ENCODE data around the gene POU3F3.

POU3F3 gene

DNA sequence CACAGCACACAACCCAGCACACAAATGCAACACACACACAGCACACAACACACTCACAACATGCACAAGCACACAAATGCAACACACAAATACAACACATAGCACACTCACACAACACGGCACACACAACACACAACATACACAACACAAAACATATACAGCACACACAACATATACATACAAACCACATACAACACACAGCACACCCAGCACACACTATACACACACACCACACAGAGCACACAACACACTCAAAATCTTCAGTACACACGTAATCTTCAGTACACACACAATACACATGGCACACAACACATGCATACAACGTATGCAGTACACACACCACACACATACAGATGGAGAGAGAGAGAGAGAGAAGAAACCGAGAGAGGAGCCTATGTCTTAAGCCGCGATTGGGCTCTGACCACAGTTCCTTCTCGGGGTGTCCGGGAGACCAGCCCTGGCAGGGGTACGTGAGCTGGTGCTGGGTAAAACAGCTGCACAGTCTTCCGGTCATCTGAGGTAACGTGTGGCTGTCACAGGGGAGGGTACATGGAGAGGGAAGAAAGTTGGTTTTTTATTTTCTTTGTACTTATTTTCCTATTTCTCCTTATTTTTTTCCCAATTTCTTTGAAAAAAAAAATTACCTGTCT lies 25.1 kb downstream of the POU3F3 start:
- no peak for DNase-seq

DNA sequence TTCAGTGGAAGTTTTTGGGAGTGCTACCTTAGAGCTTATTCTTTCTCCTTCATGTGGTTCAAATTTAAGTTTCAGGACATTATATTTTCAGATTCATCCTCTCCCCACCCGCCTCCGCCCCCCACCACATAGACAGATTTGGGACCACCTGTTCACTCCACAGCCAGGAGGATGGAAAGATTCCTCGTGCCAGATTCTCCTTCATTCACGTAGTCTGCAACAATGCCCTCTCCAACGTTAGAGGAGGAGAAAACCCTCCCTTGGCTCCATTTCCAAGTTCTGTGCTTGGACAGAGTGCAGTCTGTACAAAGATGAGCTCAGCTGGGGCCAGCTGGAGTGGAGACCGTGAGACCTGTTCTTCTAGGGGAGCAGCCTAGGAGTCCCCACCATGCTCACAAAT lies 26.2 kb downstream of the POU3F3 start:
- no peak for DNase-seq

DNA sequence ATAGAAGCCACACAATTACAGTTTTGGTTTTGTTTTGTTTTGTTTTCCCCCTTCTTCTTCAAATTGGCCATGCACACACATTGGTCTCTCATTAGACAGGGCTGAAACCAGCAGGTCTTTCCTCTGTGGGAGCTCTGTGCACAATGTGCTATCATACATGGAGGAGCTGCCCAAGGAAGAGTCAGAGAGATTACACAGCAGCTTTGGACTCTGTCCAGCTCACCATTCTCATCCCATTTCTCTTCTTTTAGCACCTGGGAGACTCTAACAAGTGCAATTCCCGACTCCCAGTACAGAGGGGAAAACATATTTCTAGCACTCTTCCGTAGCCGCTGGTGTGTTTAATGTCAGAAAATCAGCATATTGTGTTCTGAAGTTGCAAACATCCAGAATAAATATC lies 29.4 kb downstream of the POU3F3 start:
- DNase-seq: no peak

DNA sequence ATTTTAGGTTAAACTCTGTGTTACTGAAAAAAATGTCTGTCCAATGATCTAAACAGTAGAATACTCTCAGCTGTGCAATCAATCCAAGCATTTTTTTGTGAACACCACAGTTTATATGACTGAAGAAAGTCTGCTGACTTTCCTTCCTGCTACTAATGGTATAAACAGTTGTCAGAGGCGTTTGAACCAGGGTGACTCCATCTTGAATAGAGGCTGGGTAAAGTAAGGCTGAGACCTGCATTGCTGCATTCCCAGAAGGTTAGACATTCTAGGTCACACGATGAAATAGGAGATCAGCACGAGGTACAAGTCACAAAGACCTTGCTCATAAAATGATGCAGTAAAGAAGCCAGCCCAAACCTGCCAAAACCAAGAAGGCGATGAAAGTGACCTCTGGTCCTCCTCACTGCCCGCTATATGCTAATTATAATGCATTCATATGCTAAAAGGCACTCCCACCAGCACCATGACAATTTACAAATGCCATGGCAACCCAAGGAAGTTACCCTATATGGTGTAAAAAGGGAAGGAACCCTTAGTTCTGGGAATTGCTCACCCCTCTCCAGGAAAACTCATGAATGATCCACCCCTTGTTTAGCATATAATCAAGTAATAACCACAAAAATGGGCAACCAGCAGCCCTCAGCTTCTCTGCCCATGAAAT lies 31.3 kb downstream of the POU3F3 start:
- no peak for DNase-seq

DNA sequence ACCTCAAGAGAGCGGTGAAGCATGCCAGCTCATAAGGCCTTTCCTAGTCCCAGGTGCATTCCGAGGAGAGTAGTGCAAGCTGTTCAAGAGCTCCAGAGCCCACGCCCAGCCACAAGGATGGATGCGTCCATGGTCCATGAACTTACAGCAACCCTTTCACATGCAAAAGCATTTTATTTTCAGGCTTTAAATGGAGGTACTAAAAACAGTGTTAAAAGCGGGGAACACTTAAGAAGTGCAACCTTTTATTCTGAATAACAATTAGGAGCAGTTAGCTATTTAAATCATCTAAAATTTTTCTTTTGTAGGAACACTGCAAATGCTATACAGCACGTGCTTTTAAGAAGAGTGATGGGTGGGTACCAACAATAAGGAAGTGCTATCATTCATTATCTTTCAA lies 33.8 kb downstream of the POU3F3 start:
- no peak for DNase-seq

DNA sequence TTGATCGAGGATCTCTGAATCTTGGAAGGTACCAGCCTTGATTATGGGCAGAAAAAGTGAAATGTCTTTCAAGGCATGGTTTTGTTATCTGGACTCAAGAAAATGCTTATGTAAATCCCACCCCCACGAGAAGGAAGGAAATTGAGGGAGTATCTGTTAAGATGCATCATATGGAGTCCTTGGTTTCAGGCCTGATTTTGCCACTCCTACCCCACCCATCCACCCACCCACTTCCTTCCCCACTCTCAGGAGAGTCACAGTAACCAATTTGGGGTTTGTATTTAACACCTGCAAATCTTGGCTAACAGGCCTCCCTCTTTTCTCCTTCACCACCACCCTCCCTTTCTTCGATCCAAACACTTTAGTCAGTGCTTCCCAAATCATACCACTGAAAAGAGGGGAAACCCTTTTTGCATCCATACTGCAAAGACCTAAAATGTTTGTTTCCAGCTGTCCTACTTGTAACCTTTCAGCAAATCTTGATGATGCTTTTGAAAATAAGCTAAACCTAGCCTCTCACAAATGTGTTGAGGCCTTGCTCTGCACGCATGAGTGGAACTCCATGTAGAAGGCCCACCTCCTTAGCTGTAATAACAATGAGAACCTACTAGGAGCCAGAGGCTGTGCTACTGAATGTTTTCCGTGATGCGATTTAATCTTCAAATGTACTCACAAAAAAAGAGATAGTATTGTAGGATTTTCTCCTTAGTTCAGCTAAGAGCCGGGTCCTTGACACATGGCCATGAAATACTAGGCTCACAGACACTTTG lies 34.8 kb downstream of the POU3F3 start:
- DNase-seq: no peak

DNA sequence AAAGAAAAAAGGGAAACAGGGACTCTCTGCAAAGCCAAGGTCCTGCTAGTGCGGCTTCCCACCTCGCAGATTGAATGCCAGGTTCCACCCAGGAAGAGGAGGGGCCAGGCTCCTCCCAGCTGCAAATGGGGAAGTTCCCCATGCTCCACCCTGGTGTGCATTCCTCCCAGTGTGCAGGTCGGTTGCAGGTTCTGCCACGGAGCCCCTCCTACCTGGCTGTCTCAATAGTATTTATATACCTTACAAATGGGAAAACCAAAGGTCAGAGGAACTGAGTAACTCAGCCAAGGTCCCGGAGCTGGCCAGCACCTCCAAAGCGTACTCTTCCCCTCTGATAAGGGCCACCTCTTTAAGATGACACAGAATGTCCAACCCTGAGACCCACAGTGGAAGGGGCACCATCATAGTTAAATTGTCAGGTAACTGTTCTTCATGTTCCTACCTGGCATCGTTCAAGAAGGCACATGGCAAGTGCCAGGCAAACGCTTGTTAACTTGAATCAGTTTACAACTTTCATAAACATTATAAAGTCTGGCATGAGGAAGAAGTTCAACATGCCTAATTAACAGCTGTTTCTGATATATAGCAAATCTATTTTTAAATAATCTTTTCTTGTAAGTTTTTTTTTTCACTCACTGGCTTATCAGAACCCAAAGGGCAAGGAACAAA lies 35.5 kb downstream of the POU3F3 start:
- DNase-seq: no peak

DNA sequence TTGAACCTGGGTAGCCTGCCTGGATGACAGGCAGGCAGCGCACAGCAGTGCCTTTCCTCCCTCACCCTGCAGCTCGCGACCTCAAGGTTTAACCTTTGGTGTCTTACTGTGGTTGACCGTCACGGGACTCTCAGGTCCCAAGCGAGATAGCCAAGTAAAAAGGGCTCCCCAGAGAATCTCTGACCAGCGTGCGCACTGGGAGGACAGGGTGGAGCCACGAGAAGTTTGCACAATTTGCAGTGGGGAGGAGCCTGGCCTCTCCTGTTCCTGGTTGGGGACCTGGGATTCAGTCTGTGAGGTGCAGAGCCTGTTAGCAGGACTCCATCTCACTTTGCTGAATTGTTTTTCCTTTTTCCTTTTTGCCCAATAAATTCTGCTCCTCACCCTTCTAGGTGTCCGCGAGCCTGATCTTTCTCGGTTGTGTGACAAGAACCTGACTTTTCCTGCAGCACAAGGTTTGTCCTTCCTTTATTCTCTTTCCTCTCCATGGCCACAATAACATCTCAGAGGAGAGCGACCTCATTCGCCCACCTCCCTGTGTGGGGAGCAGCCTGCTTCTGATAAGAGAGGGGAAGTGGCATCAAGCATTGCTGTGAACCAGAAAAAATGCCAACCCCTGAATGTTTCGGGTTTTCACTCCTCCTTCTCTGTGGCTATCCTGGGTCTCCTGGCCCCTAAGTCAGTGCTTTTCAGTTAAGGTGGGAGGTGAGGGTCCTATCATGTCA lies 36.2 kb downstream of the POU3F3 start:
- no peak for DNase-seq

DNA sequence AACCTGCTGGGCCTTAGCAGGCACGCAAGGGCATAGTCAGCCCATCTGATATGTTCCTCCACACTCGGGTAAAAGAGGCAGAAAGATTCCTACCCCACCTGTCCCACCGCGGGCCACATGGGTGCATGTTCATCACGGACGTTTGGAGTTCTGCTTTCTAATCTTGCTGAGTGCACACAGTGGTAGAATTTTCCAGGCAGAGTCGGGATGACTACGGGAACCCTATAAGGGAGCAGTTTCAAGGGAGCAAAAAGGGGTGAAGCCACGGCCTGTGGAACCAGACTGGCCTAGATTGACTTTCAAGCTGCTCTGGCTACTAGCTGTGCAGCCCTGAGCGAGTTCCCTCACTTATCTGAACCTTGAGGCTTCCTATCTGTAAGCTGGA lies 36.8 kb downstream of the POU3F3 start:
- no peak for DNase-seq

DNA sequence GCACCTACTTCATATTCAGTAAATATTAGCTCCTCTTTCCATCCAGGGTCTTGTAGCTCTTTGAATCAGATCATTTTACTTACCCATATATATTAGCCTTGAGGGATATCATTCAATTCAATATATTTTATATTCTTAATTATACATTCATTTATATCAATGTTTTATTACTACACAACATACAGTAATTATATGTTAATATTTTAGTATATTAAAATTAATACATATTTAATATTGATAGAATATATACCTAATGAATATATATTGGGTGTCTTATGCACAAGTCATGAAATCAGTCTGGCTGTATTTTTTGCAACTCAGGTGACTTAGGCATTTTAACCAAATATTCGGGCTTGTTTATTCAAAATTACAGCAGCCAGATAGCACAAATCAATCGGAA lies 37.2 kb downstream of the POU3F3 start:
- no peak for DNase-seq

DNA sequence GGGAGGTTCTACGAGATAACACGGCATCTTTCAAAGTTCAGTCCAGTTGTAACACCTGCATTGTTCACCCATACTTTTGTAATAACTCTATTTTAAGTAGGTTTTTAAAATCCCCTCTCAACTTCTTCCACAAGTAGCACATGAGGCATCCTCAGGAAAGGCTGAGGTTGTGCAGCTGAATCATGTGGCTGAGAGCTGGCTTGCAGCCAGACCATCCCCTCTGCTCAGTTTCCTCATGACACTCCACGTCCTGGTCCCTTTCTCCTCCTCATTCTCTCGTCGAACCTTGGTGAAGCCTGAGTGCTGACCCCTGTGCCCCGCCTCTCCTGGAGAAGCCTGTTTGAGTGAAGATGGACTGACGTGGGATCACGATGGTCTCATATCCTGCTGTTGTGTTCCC lies 42.5 kb downstream of the POU3F3 start:
- DNase-seq: no peak

DNA sequence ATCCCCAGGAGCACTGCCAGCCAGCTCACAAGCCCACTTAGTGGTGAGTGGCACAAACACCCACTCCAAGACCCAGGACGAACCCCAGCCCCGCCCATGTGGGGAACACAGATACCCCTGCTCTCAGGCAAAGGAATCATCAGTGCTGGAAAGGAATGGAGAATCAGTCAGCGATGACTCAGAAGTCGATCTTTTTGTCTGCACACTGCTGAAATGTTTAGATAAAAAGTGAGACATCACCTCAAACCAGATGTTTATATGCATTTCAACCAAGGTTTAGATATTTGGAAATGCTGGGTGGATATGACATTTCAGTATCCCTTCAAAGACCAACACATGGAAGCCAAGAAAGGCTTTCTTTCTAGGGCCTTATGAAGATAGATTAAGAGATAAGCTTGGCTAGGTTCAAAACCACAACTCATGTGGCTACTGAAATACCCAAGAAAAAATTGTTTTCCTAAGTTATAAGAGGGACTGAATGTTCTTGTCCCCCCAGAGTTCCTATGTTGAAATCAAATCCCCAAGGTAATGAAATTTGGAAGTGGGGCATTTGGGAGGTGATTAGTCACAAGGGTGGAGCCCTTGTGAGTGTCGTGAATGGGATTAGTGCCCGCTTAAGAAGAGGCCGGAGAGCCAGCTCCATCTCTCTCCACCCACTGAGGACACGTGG lies 43.7 kb downstream of the POU3F3 start:
- DNase-seq: no peak

DNA sequence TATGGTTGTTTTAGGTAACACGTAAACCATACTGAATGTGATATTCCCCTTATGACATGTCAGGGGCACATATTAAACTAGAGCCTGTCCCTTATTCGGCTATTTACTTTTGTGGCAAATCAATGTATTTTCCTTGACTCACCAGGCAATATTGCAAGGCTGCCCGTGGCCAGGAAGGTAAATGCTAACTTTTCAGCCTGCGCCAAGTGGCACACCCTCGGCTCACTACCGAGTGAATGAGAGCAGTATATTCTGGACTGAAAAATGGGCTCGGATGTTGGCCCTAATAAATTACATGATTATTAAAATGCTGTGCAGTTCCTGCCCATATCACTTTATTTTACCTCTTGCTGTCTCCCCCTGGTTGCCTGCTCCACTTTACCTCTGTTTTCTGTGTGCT lies 46.7 kb downstream of the POU3F3 start:
- no peak for DNase-seq

DNA sequence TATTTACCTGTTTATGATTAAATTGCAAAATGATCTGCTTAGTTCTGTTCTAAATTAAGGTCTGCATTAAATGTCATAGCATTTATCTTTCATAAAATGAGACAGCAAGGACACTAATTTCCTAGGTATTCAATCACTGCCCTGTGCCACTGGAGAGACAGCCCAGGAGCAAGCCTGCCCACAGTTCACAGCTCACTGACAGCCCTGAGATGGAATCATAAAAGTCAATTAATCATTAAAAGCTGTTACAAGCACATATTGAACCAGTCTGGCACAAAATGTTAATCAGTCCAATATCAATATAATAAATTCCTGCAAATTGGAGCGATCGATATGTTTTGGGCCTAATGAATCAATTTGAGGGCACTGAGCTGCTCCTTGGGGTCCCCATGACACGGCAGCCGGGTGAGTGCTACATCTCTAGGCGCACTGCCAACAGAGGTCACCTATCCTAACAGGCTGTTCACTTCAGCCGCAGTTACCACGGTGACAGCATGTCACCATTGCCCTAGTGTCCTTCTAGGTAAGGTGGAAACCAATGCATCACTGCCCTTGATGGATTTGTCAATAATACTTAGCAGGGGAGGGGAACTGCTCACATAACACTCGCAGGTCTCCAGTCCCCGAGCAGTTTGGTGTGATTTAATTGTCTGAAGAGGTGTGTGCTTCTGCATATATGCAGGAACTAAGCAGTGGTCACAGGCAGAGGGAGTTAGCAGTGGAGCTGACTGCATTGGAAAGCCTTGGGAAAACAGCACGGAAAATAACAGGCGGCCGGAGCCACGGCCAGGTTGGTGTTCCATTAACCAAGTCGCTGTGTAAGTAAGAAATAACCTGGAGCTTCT lies 47.3 kb downstream of the POU3F3 start:
- no peak for DNase-seq

DNA sequence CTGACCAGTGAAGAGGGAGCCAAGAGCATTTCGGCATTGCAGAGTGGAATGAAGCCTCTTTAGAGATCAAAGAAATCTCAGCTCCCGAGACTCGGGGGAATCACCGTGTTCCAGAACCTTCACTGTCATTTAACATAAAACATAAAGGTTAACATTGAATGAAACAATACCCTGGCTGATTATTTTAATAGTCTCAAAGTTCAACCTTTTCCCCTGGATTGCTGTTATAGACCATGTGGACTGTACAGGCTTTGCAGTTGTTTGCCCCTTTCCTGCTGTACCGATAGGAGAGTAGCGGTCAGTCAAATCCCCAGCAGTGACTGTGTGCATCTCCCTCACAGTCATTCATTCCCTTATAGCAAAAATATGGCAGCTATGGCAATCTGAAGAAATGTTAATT lies 48.4 kb downstream of the POU3F3 start:
- no peak for DNase-seq
